ENCODE data around the gene ING2.

DNA sequence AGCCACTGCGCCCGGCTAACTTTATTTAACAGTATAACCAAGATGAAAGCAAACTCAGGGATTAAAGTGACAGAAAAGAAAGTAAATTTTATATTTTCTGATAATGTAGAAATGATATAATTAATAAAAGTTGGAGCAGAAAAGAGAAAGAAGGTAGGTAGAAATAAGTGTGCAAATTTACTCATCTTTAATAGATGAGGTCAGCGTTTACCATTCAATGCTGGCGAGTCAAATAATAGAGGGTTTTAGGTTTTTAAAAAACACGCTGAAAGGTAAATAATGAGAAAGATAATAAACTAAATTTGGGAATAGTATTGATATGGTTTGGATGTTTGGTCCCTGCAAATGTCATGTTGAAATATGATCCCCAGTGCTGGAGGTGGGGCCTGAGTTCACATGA lies 46.9 kb upstream of the ING2 start:
- TF ChIP-seq EZH2 (optimal IDR thresholded peaks at IDR 0.05; ENCODE audit: low read depth, low read length) (no peak), EZH2phosphoT487 (IDR thresholded peaks at IDR 0.05; ENCODE audit: low read length) (no peak)
- TF ChIP-seq, protein P1, sequence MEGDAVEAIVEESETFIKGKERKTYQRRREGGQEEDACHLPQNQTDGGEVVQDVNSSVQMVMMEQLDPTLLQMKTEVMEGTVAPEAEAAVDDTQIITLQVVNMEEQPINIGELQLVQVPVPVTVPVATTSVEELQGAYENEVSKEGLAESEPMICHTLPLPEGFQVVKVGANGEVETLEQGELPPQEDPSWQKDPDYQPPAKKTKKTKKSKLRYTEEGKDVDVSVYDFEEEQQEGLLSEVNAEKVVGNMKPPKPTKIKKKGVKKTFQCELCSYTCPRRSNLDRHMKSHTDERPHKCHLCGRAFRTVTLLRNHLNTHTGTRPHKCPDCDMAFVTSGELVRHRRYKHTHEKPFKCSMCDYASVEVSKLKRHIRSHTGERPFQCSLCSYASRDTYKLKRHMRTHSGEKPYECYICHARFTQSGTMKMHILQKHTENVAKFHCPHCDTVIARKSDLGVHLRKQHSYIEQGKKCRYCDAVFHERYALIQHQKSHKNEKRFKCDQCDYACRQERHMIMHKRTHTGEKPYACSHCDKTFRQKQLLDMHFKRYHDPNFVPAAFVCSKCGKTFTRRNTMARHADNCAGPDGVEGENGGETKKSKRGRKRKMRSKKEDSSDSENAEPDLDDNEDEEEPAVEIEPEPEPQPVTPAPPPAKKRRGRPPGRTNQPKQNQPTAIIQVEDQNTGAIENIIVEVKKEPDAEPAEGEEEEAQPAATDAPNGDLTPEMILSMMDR (IDR thresholded peaks at IDR 0.05; ENCODE audit: low read length): no peak
